Vagina (tissue), 2 donors: ENCODE results near the gene SELENOV.

Source experiments
- CTCF ChIP-seq, 3 experiments: fragments of 450-650 bp in 2 of 3; fragments of 200-600 bp in 1 of 3; sonication (generic) in 1 of 3; IDR thresholded peaks; one replicate each; pipeline ENCODE4 v1.5.1; 2017 to 2019; ENCODE audit warnings: antibody characterized with exemption in 3 of 3, mild to moderate bottlenecking in 2 of 3, moderate library complexity in 2 of 3
- POLR2A ChIP-seq, 2 donors: fragments of 450-650 bp; IDR thresholded peaks; one replicate each; pipeline ENCODE4 v1.6.1; 2017; ENCODE audit warnings: antibody characterized with exemption in 2 of 2, mild to moderate bottlenecking in 2 of 2, moderate library complexity in 2 of 2
- POLR2AphosphoS5 ChIP-seq, 2 donors: sonication (generic); formaldehyde crosslinking; IDR thresholded peaks; one replicate each; pipeline ENCODE4 v1.9.0; 2017; ENCODE audit warnings: antibody characterized with exemption in 2 of 2, mild to moderate bottlenecking in 2 of 2, low read depth in 1 of 2; ENCODE audit not compliant: insufficient read depth in 1 of 2

- TF ChIP-seq CTCF (IDR thresholded peaks at IDR 0.05) (no peak), POLR2A (IDR thresholded peaks at IDR 0.05) (no peak), POLR2AphosphoS5 (IDR thresholded peaks at IDR 0.05; ENCODE audit: insufficient read depth in 1 of 2, low read depth in 1 of 2) (no peak)
These were observed 43.0 kb upstream of the SELENOV start for GRCh38 chr19:39471756-39472536.
